ENCODE measurements around the gene CTDSPL. TPM values are rescaled to one million over a fixed set of nuclear protein-coding genes. Genes with fewer than 3 reads are reported as not detected.
"Not testable (repeated sequence)": the region's sequence is repeated elsewhere in the genome, so short reads cannot be mapped to it uniquely, and the experiment has no call there.

Gene CTDSPL
- total and polyA plus RNA-seq, 11 donors: 9.2 to 54.6 (median 36.0) TPM

- Histone ChIP-seq H3K4me1 (peaks cover 0 to 47% (median 28%) of the 10 kb centered on the region in 12 donors), H3K4me3 (no peak overlapping the region), H3K27me3 (no peaks in the 10 kb centered on the region), H3K9me3 (no peaks in the 10 kb centered on the region), H3K36me3 (peaks cover 0 to 40% (median 28%) of the 10 kb centered on the region in 9 donors), H3K27ac (no peak overlapping the region)
- ATAC-seq (no peak), DNase-seq (no peak)
- TF ChIP-seq POLR2A (IDR thresholded peaks at IDR 0.05): no peak
- no peak for TF ChIP-seq CTCF (IDR thresholded peaks at IDR 0.05)
- intact Hi-C loops (cut with DNase I): loop anchor here in 2 of 10 donors (2.0 to 10.0 kb wide), 2 partner anchors 117 to 527 kb away; no protein-coding TSS in a partner anchor
Measured at GRCh38 chr3:37971467-37971866, 109.8 kb downstream of the CTDSPL start.

GRCh38 chr3:37972056-37972455 is 110.4 kb downstream of the CTDSPL start:
- peaks cover 0 to 46% (median 34%) of the 10 kb centered on the region in 9 donors for H3K36me3 ChIP-seq
- WGBS, 4 donors: 95 to 99% (median 96%) methylated on average over 8 of the region's 8 CpGs

GRCh38 chr3:37973246-37974054 is 111.8 kb downstream of the CTDSPL start:
- Histone ChIP-seq H3K9me3 (no peaks in the 10 kb centered on the region), H3K27ac (peak overlapping the region in 5 of 12 donors; percentile 22 to 62 (median 45)), H3K4me1 (peaks cover 0 to 32% (median 16%) of the 10 kb centered on the region in 12 donors), H3K36me3 (peaks cover 0 to 59% (median 39%) of the 10 kb centered on the region in 9 donors), H3K27me3 (no peaks in the 10 kb centered on the region), H3K4me3 (no peak overlapping the region)
- intact Hi-C loops (cut with DNase I): loop anchor here in 2 of 10 donors (2.0 to 10.0 kb wide), 3 partner anchors 29 to 529 kb away; no protein-coding TSS in a partner anchor
- TF ChIP-seq POLR2A (IDR thresholded peaks at IDR 0.05) (no peak), CTCF (IDR thresholded peaks at IDR 0.05) (no peak)
- 82 to 88% (median 85%) methylated on average over 12 of the region's 12 CpGs for WGBS, 4 donors
- ATAC-seq: no peak
- DNase-seq: no peak

More at GRCh38 chr3:37972056-37972455, 110.4 kb downstream of the CTDSPL start:
- H3K9me3 ChIP-seq, H3K27ac ChIP-seq, ATAC-seq, H3K4me3 ChIP-seq, H3K27me3 ChIP-seq, DNase-seq: not testable (repeated sequence)
- peaks cover 0 to 46% (median 27%) of the 10 kb centered on the region in 12 donors for H3K4me1 ChIP-seq
- intact Hi-C loops (cut with DNase I): loop anchor here in 1 of 10 donors (10.0 kb wide), 1 partner anchor 527 kb away; no protein-coding TSS in a partner anchor

- Histone ChIP-seq H3K27me3 (no peaks in the 10 kb centered on the region), H3K36me3 (peaks cover 0 to 64% (median 39%) of the 10 kb centered on the region in 9 donors), H3K9me3 (no peaks in the 10 kb centered on the region), H3K4me1 (peaks cover 0 to 23% (median 10%) of the 10 kb centered on the region in 12 donors), H3K4me3 (no peak overlapping the region), H3K27ac (peak overlapping the region in 5 of 12 donors; percentile 29 to 62 (median 49))
- intact Hi-C loops (cut with DNase I): loop anchor here in 2 of 10 donors (2.0 to 10.0 kb wide), 3 partner anchors 28 to 530 kb away; no protein-coding TSS in a partner anchor
- DNase-seq (peak in 4 of 5 donors; percentile 59 to 73 (median 60)), ATAC-seq (peak; percentile 45 to 90 (median 82))
- TF ChIP-seq POLR2A (IDR thresholded peaks at IDR 0.05) (no peak), CTCF (IDR thresholded peaks at IDR 0.05) (peak; percentile 69 to 85 (median 77))
- WGBS, 4 donors: 51 to 69% (median 57%) methylated on average over 8 to 9 of the region's 9 CpGs
Measured at GRCh38 chr3:37974121-37975083, 112.7 kb downstream of the CTDSPL start.
